GM12865 (cell line): ENCODE data around the gene GALNT18.

ENCODE experiments used
- DNase-seq: peaks from one replicate; pipeline ENCODE4 v3.0.0; 2010; ENCODE audit warnings: low read depth
- H3K4me3 ChIP-seq: 2 replicates; pipeline ENCODE4 v1.5.1; 2011; ENCODE audit warnings: mild to moderate bottlenecking, low read depth, low read length, control low read depth
- TF ChIP-seq, protein P1 (sequence below): IDR thresholded peaks from 2 replicates; pipeline ENCODE4 v1.5.1; 2011; ENCODE audit warnings: low read length, control low read depth, low read depth, inconsistent platforms; ENCODE audit not compliant: insufficient read depth; ENCODE audit errors: missing control alignments

GALNT18 gene

DNA sequence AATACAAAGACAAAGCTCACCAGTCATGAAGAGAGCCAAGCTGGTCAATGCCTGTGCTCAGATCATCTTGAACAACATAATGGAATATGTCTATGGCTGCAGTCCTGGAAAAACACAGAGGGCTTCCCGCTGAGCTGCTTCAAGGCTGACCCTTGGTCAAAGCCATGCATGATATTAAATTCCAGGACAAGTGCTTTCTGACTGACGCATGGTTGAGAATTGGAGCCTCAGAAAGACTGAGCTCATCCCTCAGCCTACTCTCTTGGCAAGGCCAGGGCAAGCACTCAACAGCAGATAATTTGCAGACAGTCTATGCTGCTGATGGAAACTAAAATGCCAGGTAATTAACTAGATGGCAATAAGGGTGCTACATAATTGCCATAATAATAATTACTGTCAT, 89.2 kb downstream of the GALNT18 start:
- no peak for DNase-seq
- TF ChIP-seq, protein P1, sequence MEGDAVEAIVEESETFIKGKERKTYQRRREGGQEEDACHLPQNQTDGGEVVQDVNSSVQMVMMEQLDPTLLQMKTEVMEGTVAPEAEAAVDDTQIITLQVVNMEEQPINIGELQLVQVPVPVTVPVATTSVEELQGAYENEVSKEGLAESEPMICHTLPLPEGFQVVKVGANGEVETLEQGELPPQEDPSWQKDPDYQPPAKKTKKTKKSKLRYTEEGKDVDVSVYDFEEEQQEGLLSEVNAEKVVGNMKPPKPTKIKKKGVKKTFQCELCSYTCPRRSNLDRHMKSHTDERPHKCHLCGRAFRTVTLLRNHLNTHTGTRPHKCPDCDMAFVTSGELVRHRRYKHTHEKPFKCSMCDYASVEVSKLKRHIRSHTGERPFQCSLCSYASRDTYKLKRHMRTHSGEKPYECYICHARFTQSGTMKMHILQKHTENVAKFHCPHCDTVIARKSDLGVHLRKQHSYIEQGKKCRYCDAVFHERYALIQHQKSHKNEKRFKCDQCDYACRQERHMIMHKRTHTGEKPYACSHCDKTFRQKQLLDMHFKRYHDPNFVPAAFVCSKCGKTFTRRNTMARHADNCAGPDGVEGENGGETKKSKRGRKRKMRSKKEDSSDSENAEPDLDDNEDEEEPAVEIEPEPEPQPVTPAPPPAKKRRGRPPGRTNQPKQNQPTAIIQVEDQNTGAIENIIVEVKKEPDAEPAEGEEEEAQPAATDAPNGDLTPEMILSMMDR: no peak
- H3K4me3 ChIP-seq: no peak overlapping the region

DNA sequence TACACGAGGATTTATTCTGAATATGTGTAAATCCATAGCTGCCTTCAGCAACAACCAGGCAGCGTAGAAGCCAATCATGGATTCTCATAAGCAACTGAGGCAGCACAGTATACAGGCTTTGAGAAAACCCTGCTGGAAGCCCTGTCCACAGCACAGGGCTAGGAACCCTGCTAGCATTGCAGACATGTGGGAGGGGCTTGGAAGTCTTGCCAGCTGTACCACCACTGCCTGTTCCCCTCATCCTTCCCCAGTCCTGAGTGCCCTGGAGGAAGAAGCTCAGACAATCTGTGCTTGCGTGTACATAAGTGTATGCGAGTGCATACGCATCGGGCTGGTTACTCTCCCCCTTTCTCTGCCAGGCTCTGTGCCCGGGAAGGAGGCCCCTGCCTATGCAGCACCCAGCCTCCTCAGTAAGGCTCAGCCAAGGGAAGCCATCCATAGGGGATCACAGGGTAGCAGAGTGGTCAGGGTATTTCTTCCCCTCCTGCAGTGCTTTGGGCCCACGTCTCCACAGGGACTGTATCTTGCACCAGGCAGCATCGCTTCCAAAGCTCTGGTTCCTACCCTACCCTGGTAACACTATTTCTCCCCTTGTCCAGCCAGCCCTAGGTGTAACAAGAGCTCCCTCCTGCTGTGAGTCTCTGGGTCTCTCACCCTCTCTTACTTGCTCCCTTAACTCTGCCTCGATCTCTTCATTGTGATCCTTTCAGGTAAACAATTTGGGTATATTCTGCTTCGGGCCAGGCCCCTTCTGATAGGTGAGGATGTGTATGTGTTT, 90.5 kb downstream of the GALNT18 start:
- DNase-seq: no peak
- no peak overlapping the region for H3K4me3 ChIP-seq
- TF ChIP-seq, protein P1: no peak

DNA sequence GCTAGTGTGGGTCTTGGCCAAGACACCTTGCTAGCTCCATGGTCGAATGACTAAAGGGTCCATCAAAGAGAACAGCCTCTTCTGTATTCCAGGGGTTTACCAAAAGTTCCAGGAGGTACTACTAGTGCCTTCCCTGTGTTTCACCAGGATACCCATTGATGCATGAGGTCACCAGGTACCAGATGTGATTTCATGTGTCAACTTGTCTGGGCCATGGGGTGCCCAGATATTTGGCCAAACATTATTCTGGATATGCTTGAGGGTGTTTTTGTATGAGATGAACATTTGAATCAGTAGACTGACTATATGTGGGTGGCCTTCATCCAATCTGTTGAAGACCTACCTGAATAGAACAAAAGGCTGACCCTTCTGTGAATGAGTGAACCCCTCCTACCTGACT, 92.8 kb downstream of the GALNT18 start:
- TF ChIP-seq, protein P1: no peak

DNA sequence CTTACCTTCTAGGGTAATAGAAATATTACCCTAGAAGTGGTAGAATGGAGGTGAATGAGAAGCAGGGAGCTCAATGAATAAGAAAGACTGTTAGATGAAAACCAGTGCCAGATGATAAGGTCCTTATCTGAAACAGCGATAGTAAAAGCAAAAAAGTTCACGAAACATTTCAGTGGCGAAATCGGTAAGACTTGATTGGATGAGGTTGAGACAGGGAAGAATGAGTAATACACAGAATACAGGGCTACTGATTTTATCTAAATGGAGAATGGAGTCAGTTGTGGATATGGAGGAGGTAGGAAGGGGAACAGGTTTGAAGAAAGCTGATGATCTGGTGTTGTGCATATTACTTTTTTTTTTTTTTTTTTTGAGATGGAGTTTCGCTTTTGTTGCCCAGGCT, 96.5 kb downstream of the GALNT18 start:
- TF ChIP-seq, protein P1: no peak
- DNase-seq: no peak

More for the DNA sequence above, 92.8 kb downstream of the GALNT18 start:
- DNase-seq: no peak
- no peak overlapping the region for H3K4me3 ChIP-seq

DNA sequence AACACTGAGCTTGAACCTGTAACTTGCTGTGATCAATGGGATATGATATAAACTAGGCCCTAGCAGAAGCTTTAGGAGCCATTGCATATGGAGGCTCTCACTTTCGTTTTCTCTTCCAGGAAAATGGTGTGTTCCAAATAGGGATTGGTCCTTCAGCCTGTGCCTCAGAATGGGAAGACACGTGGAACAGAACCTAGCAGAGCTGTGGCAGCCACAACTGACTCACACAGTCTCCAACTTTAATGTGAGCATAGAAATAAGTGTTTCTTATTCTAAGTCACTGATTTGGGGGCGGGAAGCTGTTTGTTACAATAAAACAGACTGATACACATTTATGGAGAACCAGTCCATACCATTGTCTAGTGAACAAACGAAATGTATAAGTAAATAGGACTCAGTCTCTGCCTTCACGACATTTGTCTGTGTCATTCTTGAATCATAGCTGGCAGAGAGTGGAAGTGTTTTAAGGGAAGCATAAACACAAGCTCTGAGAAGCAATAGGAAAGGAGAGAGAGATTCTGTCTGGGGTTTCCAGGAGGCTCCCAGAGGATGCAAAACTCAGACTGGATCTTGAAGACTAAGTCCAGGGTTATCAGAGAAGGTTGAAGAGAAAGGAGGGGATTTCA, 97.3 kb downstream of the GALNT18 start:
- DNase-seq: no peak
- no peak overlapping the region for H3K4me3 ChIP-seq
- TF ChIP-seq, protein P1: no peak

More for the DNA sequence above, 96.5 kb downstream of the GALNT18 start:
- no peak overlapping the region for H3K4me3 ChIP-seq

DNA sequence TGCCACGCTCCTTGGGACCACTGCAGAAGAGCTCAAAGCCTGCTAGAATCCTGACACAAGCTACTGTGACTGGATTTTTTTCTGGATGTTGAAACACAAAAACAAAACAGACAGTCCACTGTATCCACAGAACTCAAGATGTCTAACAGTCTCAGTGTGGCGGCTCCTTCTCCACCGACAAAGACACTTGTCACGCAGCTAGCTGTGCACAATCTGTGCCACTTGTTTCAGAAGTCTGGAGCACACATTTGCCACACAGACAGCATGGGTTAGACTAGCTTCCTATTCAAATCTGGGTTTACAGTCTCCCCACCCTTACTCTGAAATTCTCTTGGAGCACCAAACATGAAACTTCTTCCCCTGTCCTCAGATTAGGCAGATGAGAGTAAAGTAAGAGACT, 99.2 kb downstream of the GALNT18 start:
- TF ChIP-seq, protein P1: no peak
- no peak for DNase-seq
- no peak overlapping the region for H3K4me3 ChIP-seq
